Parathyroid adenoma (tissue), 2 donors: Measurements from ENCODE around the gene CCN6.

ENCODE experiments used
- H2AFZ ChIP-seq: fragments of 300-600 bp; sonication (generic); one replicate; pipeline ENCODE4 v1.7.0; 2017; ENCODE audit warnings: antibody characterized with exemption, mild to moderate bottlenecking
- H3K27ac ChIP-seq: fragments of 300-600 bp; sonication (generic); one replicate; pipeline ENCODE4 v1.7.0; 2017
- H3K27me3 ChIP-seq: fragments of 300-600 bp; sonication (generic); one replicate; pipeline ENCODE4 v1.7.0; 2017; ENCODE audit warnings: low read length; ENCODE audit not compliant: control insufficient read depth, insufficient read depth
- H3K36me3 ChIP-seq: fragments of 300-600 bp; sonication (generic); one replicate; pipeline ENCODE4 v1.7.0; 2017; ENCODE audit warnings: low read length; ENCODE audit not compliant: control insufficient read depth, insufficient read depth
- H3K4me1 ChIP-seq: fragments of 300-600 bp; sonication (generic); one replicate; pipeline ENCODE4 v1.7.0; 2017; ENCODE audit warnings: control low read depth
- H3K4me2 ChIP-seq: fragments of 300-600 bp; sonication (generic); one replicate; pipeline ENCODE4 v1.7.0; 2017; ENCODE audit warnings: low read length
- H3K4me3 ChIP-seq: fragments of 300-600 bp; sonication (generic); one replicate; pipeline ENCODE4 v1.7.0; 2017; ENCODE audit warnings: low read depth, low read length
- H3K79me2 ChIP-seq: fragments of 300-600 bp; sonication (generic); one replicate; pipeline ENCODE4 v1.7.0; 2017; ENCODE audit warnings: control low read depth
- H3K9ac ChIP-seq: fragments of 300-600 bp; sonication (generic); one replicate; pipeline ENCODE4 v1.7.0; 2017; ENCODE audit warnings: mild to moderate bottlenecking
- H3K9me3 ChIP-seq: fragments of 300-600 bp; sonication (generic); one replicate; pipeline ENCODE4 v1.7.0; 2017; ENCODE audit warnings: low read length; ENCODE audit not compliant: control insufficient read depth
- CTCF ChIP-seq: fragments of 300-600 bp; sonication (generic); IDR thresholded peaks from one replicate; pipeline ENCODE4 v1.7.0; 2017; ENCODE audit warnings: antibody characterized with exemption, mild to moderate bottlenecking
- donor health status: primary hyperparathyroidism.

The CCN6 gene

GRCh38 chr6:112016320-112016719, 37.6 kb upstream of the CCN6 start:
- H3K4me2 ChIP-seq: no peak overlapping the region
- H3K27ac ChIP-seq: no peak overlapping the region
- H3K4me1 ChIP-seq: no peaks in the 10 kb centered on the region
- no peaks in the 10 kb centered on the region for H3K79me2 ChIP-seq
- no peaks in the 10 kb centered on the region for H3K36me3 ChIP-seq
- H3K9me3 ChIP-seq: no peaks in the 10 kb centered on the region
- no peak overlapping the region for H3K4me3 ChIP-seq
- no peak for TF ChIP-seq CTCF
- H3K9ac ChIP-seq: no peak overlapping the region
- no peak overlapping the region for H2AFZ ChIP-seq
- no peaks in the 10 kb centered on the region for H3K27me3 ChIP-seq

GRCh38 chr6:112017169-112017568, 36.7 kb upstream of the CCN6 start:
- no peak for TF ChIP-seq CTCF
- Histone ChIP-seq H3K79me2 (no peaks in the 10 kb centered on the region), H2AFZ (no peak overlapping the region), H3K27ac (no peak overlapping the region), H3K36me3 (no peaks in the 10 kb centered on the region), H3K4me1 (no peaks in the 10 kb centered on the region), H3K27me3 (no peaks in the 10 kb centered on the region), H3K4me2 (no peak overlapping the region), H3K4me3 (no peak overlapping the region), H3K9me3 (no peaks in the 10 kb centered on the region), H3K9ac (no peak overlapping the region)

- no peak overlapping the region for H3K27ac ChIP-seq
- H3K9me3 ChIP-seq: no peaks in the 10 kb centered on the region
- H3K36me3 ChIP-seq: no peaks in the 10 kb centered on the region
- H3K27me3 ChIP-seq: no peaks in the 10 kb centered on the region
- H3K79me2 ChIP-seq: no peaks in the 10 kb centered on the region
- H2AFZ ChIP-seq: no peak overlapping the region
- no peaks in the 10 kb centered on the region for H3K4me1 ChIP-seq
- no peak overlapping the region for H3K4me3 ChIP-seq
- TF ChIP-seq CTCF: no peak
- no peak overlapping the region for H3K9ac ChIP-seq
- no peak overlapping the region for H3K4me2 ChIP-seq
Measured at GRCh38 chr6:112017760-112018537, 36.0 kb upstream of the CCN6 start.

- H3K27ac ChIP-seq: no peak overlapping the region
- H3K4me1 ChIP-seq: no peaks in the 10 kb centered on the region
Measured at GRCh38 chr6:112018619-112019416, 35.1 kb upstream of the CCN6 start.

More at GRCh38 chr6:112018619-112019416, 35.1 kb upstream of the CCN6 start:
- Histone ChIP-seq H3K4me3 (no peak overlapping the region), H3K9ac (no peak overlapping the region), H2AFZ (no peak overlapping the region), H3K4me2 (no peak overlapping the region), H3K79me2 (no peaks in the 10 kb centered on the region), H3K9me3 (no peaks in the 10 kb centered on the region), H3K27me3 (no peaks in the 10 kb centered on the region), H3K36me3 (no peaks in the 10 kb centered on the region)
- no peak for TF ChIP-seq CTCF
